Left colon (tissue), 2 donors: ENCODE results near the gene AGXT2. TPM values are rescaled to one million over a fixed set of nuclear protein-coding genes. Genes with fewer than 3 reads are reported as not detected.

ENCODE experiments used
- ATAC-seq: fragments of 200-7000 bp; cut with Tn5 transposase; one replicate; pipeline ENCODE4 v1.9.1; 2020; ENCODE audit warnings: mild to moderate bottlenecking, moderate library complexity
- DNase-seq, 2 donors: peaks; one replicate each; pipeline ENCODE4 v3.0.0-alpha.2; 2020
- intact Hi-C, 2 donors: fragments of 100-400 bp; cut with DNase I in 1 of 2; cut with micrococcal nuclease in 1 of 2; formaldehyde crosslinking; loops; one replicate each; pipeline versions ENCODE4 v1.11.2 to v1.14.0; 2022; cut with DNase I, micrococcal nuclease
- long read RNA-seq: library from polyadenylated mRNA; unstranded; transcript quantifications from one replicate; pipeline ENCODE4 v2.0.0, GENCODE V29; 2021
- total RNA-seq, 2 donors: library from RNA; stranded (reverse); fragmentation: NEBNext Ultra II Directional; extraction: Animal tissue kit (Norgen Biotek cat#: 25700); gene quantifications; one replicate each; pipeline ENCODE4 v1.2.1, GENCODE V29; 2021
- donor health status: DM: no; HTN: no; CAD: no.
- donor health status: DM: yes; HTN: yes; CAD: no.

Gene AGXT2, protein sequence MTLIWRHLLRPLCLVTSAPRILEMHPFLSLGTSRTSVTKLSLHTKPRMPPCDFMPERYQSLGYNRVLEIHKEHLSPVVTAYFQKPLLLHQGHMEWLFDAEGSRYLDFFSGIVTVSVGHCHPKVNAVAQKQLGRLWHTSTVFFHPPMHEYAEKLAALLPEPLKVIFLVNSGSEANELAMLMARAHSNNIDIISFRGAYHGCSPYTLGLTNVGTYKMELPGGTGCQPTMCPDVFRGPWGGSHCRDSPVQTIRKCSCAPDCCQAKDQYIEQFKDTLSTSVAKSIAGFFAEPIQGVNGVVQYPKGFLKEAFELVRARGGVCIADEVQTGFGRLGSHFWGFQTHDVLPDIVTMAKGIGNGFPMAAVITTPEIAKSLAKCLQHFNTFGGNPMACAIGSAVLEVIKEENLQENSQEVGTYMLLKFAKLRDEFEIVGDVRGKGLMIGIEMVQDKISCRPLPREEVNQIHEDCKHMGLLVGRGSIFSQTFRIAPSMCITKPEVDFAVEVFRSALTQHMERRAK
- total RNA-seq: not detected
- long read RNA-seq: 0 reads

GRCh38 chr5:35047785-35048404, at the start of gene AGXT2:
Gene AGXT2 (minus strand): TSS chr5:35047949. CDS start chr5:35047892, 57 bp downstream.
- intact Hi-C loops: no loop called here
- DNase-seq (no peak), ATAC-seq (peak; percentile 66)

DNA sequence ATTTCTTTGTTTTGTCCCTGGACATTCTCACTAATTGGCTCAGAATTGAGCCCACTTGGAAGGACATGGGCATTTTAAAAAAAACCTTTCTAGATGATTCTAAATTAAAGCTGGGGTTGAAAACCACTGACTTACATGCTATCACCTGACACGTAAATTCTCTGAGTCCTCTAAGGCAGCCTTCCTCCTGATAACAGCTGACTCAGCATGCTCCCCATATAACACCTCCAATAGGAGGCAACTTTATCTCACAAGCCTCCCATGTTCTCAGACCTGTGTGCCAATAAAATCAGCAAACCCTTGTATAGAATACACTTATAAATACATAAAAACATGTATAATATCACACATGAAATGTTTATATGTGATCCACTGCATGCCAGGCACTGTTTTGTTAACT, 49.2 kb upstream of the AGXT2 start:
- ATAC-seq (no peak), DNase-seq (no peak)
- intact Hi-C loops: no loop called here

DNA sequence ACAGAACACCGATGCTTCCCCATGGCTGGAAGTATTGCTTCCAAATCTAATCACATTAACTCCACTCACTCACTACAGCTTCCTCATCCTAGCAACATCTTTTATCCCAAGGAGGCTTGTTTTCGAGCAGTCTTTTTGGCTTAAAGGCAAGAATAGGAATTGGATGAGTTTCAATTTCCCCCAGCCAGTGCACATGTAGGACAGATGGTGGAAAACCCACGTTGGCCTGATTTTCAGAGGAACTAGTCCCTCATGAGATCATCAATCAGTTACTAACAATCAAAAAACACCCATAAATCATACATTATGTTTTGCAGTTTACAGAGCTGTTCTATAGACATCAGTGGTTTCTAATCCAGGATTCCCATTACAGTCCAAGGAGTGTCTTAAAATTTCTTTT, 48.5 kb upstream of the AGXT2 start:
- intact Hi-C loops: no loop called here
- ATAC-seq: no peak
- DNase-seq: no peak

GRCh38 chr5:35095366-35095765, 47.6 kb upstream of the AGXT2 start:
- ATAC-seq: peak; percentile 28
- no peak for DNase-seq
- intact Hi-C loops: no loop called here

GRCh38 chr5:35094948-35095347, 47.2 kb upstream of the AGXT2 start:
- intact Hi-C loops: no loop called here
- no peak for ATAC-seq
- no peak for DNase-seq

DNA sequence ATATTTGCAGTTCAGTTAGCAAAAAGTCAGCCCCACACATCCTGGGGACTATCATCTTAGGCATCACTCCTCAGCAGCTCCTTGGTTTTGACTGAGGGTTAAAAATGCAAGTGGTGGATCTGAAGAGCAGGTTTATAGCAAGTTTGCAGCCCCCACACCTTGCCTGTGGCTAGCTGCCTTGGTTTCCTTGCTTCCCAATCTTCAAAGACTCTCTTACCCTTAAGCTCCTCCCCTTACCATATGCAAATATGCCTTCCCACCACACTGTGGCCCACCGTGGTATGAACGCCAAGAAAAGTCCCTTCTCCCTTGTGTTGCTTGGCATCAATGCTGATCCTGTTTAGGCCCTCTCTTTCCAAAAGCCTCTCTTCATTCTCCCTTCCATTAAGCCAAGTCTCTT, 45.0 kb upstream of the AGXT2 start:
- ATAC-seq (no peak), DNase-seq (no peak)
- intact Hi-C loops: no loop called here

DNA sequence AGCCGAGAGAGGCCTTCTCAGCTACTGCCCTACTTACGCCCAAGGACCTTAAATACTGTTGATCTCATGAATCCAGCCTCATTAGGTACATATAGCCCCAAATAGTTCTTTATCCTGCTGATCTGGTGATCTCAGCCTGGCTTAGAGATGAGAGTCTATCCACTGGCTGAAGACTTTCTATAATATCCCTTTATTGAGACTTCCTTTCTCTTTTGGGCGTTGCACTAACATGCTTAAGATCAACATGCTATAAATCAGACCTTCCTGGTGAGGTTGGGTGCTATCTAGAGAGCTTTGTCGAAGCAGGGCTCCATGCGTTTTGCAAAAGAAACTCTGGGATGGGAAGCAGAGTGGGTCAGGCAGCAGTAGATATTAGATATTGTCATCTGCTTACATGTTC, 44.0 kb upstream of the AGXT2 start:
- intact Hi-C loops: no loop called here
- ATAC-seq (peak; percentile 87), DNase-seq (no peak)

DNA sequence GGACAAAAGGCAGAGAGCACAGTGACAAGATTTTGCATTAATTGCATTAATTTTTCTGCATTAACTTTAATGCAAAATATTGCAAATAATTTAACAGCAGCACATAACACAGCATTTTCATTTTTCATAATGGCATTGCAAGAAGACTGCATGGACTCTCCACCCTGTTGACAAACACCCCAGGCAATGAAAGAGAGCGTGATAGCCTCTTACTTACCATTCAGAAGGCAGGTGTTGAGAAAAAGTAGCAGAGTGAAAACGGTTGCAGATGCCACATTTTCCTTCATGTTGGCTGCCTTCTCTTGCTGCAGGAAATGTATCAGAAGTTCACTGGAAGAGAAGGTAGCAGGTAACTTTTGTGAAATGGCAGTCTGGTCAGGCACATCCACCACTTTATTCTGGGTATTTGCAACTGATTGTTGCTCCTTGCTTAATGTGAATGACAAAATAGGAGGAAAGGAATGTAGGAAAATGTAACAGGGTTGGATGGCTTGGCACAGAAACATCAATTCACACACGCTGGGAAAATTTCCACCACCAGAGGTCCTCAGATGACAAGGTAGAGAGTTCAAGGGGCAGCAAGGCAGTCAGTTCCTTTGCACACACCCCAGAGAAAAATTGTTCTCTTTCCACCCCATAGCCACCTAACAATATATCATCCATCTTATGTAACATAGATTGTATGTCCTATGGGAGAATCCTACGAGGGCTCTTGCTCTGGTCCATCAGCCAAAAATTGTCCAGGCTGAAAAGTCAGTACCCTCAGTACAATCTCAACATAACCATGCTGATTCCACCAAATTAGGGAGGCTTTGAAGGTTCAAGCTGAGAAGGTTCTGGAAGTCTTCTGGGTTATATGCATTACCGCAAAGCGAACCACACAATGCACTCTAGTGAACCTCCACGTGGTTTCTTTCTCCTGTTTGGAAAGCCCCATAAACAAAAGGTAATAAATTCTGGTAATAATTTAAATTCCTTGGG, 41.9 kb upstream of the AGXT2 start:
- peak; percentile 48 to 75 for DNase-seq
- intact Hi-C loops: loop anchor here in 1 of 2 donors (10.0 kb wide), 1 partner anchor 835 kb away; no protein-coding TSS in a partner anchor
- ATAC-seq: peak; percentile 68

DNA sequence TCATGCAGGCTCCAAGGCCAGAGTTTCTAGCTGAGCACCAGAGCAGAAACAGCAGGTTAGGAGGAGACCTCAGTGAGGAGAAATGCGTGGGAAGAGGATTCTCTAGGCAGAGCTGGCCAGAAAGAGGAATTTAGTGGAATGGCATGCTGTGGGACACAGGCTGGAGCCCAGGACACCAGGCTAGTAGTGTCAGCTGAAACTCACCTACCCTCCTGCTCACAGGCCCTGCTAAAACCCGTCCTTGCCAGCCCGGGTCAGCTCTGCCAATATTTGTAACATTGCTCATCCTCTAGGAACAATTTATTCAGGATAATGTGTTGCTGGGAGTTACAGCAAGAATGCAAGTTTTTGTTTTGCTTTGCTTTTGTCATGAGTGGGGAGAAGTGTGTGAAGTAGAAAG, 40.2 kb upstream of the AGXT2 start:
- DNase-seq (no peak), ATAC-seq (no peak)
- intact Hi-C loops: loop anchor here in 1 of 2 donors (10.0 kb wide), 1 partner anchor 837 kb away; no protein-coding TSS in a partner anchor

DNA sequence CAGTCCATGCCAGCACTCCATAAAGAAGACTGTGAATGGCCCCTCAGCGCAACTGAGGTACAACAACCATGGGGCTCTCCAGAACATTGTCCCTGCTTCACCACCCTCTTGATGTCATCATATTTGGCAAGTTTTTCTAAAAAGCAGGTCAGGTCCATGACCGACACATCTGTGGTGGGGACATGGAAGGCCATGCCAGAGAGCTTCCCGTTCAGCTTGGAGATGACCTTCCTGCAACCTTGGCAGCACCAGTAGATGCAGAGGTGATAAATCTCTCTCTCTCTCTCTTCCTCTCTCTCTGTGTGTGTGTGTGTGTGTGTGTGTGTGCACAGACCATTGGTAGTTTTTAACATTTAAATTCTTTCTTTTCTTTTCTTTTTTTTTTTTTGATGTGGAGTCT, 35.4 kb upstream of the AGXT2 start:
- no peak for DNase-seq
- no peak for ATAC-seq
- intact Hi-C loops: loop anchor here in 1 of 2 donors (10.0 kb wide), 1 partner anchor 842 kb away; no protein-coding TSS in a partner anchor

DNA sequence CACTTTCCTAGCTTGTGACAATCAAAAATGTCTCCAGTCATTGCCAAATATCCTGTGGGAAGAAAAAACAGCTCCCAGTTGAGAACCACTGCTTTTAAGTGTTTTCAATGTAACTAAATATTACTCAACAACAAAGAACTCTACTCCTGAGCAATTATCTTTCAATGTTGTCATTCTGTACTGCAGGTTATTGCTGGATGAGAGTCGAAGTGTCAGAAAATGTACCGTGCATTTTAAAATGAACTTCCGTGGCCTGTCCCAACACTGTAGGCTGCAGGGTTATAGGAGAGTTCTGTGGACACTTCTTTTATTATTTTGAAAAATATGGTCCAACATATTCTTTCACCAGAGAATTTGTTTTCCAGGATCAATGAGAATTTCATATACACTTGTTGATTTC, 34.8 kb upstream of the AGXT2 start:
- intact Hi-C loops: loop anchor here in 1 of 2 donors (10.0 kb wide), 1 partner anchor 842 kb away; no protein-coding TSS in a partner anchor
- no peak for ATAC-seq

GRCh38 chr5:35081134-35081533, 33.4 kb upstream of the AGXT2 start:
- ATAC-seq (no peak), DNase-seq (no peak)
- intact Hi-C loops: loop anchor here in 1 of 2 donors (10.0 kb wide), 1 partner anchor 844 kb away; no protein-coding TSS in a partner anchor

More for the DNA sequence above, 34.8 kb upstream of the AGXT2 start:
- DNase-seq: no peak

- DNase-seq (no peak), ATAC-seq (no peak)
- intact Hi-C loops: no loop called here
Measured at GRCh38 chr5:35073160-35073559, 25.4 kb upstream of the AGXT2 start.

DNA sequence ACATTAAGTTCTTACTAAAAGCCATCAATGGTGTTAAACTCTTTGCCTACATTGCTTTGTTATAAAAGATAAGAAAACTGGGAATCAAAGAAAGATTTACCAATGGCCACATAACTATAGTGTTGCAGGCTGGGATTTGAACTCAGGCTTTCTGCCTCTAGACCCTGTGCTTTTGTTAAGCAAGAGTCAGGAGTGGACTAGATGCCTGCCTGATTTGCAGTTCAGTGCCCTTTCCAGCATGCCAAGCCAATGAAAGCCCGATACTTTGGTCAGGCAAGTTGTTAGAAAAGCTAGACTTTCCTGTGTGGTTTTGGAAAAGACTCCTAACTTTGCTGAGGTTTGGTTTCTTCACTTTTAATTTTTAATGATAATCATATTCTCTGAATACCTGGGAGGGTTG, 21.4 kb upstream of the AGXT2 start:
- intact Hi-C loops: no loop called here
- DNase-seq (no peak), ATAC-seq (no peak)

- intact Hi-C loops: no loop called here
- ATAC-seq: no peak
- DNase-seq: no peak
Measured at GRCh38 chr5:35067985-35068384, 20.2 kb upstream of the AGXT2 start.

GRCh38 chr5:35066260-35066795, 18.6 kb upstream of the AGXT2 start:
- no peak for ATAC-seq

GRCh38 chr5:35063414-35063813, 15.7 kb upstream of the AGXT2 start:
- intact Hi-C loops: no loop called here
- ATAC-seq (no peak), DNase-seq (no peak)

More at GRCh38 chr5:35066260-35066795, 18.6 kb upstream of the AGXT2 start:
- intact Hi-C loops: no loop called here
- DNase-seq: no peak

- DNase-seq (no peak), ATAC-seq (no peak)
- intact Hi-C loops: no loop called here
Measured at GRCh38 chr5:35061211-35061770, 13.5 kb upstream of the AGXT2 start.
